Psoas muscle (tissue), 8 donors: ENCODE results near the gene COL4A1. TPM values are rescaled to one million over a fixed set of nuclear protein-coding genes. Genes with fewer than 3 reads are reported as not detected.

Experiments used
- ATAC-seq, 4 donors: fragments of 200-7000 bp; cut with Tn5 transposase; one replicate each; pipeline ENCODE4 v1.9.1; 2020; ENCODE audit warnings: moderate library complexity in 3 of 4, mild to moderate bottlenecking in 2 of 4
- DNase-seq, 2 donors: peaks; one replicate each; pipeline ENCODE4 v3.0.0-alpha.2; 2020
- H3K27ac ChIP-seq: fragments of 200-600 bp; one replicate; pipeline ENCODE4 v1.8.0; 2022
- H3K27me3 ChIP-seq, 3 donors: fragments of 200-600 bp in 1 of 3; one replicate each; pipeline versions ENCODE4 v1.6.1 to v1.8.0; 2013 to 2022; ENCODE audit warnings: low read length in 2 of 3, mild to moderate bottlenecking in 2 of 3, moderate library complexity in 1 of 3; ENCODE audit not compliant: insufficient read depth in 3 of 3
- H3K36me3 ChIP-seq, 2 donors: fragments of 200-600 bp in 1 of 2; one replicate each; pipeline versions ENCODE4 v1.6.1 to v1.8.0; 2013 to 2022; ENCODE audit warnings: low read depth in 1 of 2, mild to moderate bottlenecking in 1 of 2, moderate library complexity in 1 of 2; ENCODE audit not compliant: insufficient read depth in 1 of 2
- H3K4me1 ChIP-seq: fragments of 200-600 bp; one replicate; pipeline ENCODE4 v1.8.0; 2022
- H3K4me3 ChIP-seq: fragments of 200-600 bp; one replicate; pipeline ENCODE4 v1.8.0; 2022; ENCODE audit warnings: mild to moderate bottlenecking
- H3K9me3 ChIP-seq: fragments of 200-600 bp; one replicate; pipeline ENCODE4 v1.8.0; 2022
- CTCF ChIP-seq: fragments of 200-600 bp; IDR thresholded peaks from one replicate; pipeline ENCODE4 v1.8.0; 2022; ENCODE audit warnings: antibody characterized with exemption
- WGBS, 3 donors: extraction: QIAGEN DNeasy Blood & Tissue Kit; methylation state at CpG; one replicate each; pipeline versions ENCODE4 v1.1.6 to v1.1.7; 2013; 5-methylcytosine and 5-hydroxymethylcytosine counted together
- intact Hi-C, 2 donors: fragments of 100-400 bp; cut with DNase I; formaldehyde crosslinking; loops; one replicate each; pipeline versions ENCODE4 v1.11.0 to v1.14.2; 2022
- long read RNA-seq, 2 donors: library from polyadenylated mRNA; unstranded; transcript quantifications; one replicate each; pipeline ENCODE4 v2.0.0, GENCODE V29; 2021
- polyA plus RNA-seq, 3 donors: library from polyadenylated mRNA; stranded (reverse); fragments of 200-250 nt; gene quantifications; one replicate each; pipeline ENCODE4 v1.2.3, GENCODE V29; 2013
- total RNA-seq, 4 donors: library from RNA; stranded (reverse); fragmentation: NEBNext Ultra II Directional in 2 of 4; extraction: Animal tissue kit (Norgen Biotek cat#: 25700) in 2 of 4; gene quantifications; one replicate each; pipeline versions ENCODE4 v1.2.1 to v1.2.4, GENCODE V29; 2021 to 2023
- donor health status: healthy with polysubstance abuse.
- donor health status: DM: no; HTN: no; CAD: no; lungs with moderate emphysema.
- donor health status: Bipolar disorder and iron deficiency.
- donor health status: healthy.
- donor health status: DM: yes; HTN: yes; CAD: no.
- donor health status: DM: no; HTN: no; CAD: no.
- donor health status: DM: no; HTN: no; CAD: no.
- donor health status: DM: yes; HTN: yes; CAD: no.

The COL4A1 gene
- total RNA-seq (100 to 1,000 TPM in 2 of 4 donors, 10 to 100 TPM in 2; 87.3 to 127 (median 110) TPM), polyA plus RNA-seq (100 to 1,000 TPM in 1 of 3 donors, 10 to 100 TPM in 2; 39.0 to 115 (median 60.2) TPM)
- long read RNA-seq, donor 1, full-length matches to known transcripts: 35 of 90 reads
- long read RNA-seq, donor 1, partial matches to known transcripts: 51 of 90 reads
- long read RNA-seq, donor 1, other reads (novel, unspliced or antisense): 4 of 90 reads
- long read RNA-seq, donor 2, full-length matches to known transcripts: 28 of 114 reads
- long read RNA-seq, donor 2, partial matches to known transcripts: 76 of 114 reads
- long read RNA-seq, donor 2, other reads (novel, unspliced or antisense): 10 of 114 reads

- peaks cover 0 to 94% (median 13%) of the 10 kb centered on the region in 3 donors for H3K27me3 ChIP-seq
- H3K27ac ChIP-seq: peak within 1 kb of the TSS; percentile 84
- no peak for TF ChIP-seq CTCF
- ATAC-seq: peak; percentile 58 to 76 (median 74)
- H3K4me1 ChIP-seq: peaks cover 14% of the 10 kb centered on the region
- H3K36me3 ChIP-seq: no peaks in the 10 kb centered on the region
- peak within 1 kb of the TSS; percentile 77 for H3K4me3 ChIP-seq
- 0 to 1% (median 0%) methylated on average over 19 to 95 of the region's 96 CpGs for WGBS, 3 donors
- no peaks in the 10 kb centered on the region for H3K9me3 ChIP-seq
- intact Hi-C loops: loop anchor here in 1 of 2 donors (5.0 kb wide), 1 partner anchor 105 kb away; no protein-coding TSS in a partner anchor
- peak; percentile 83 to 86 for DNase-seq
These were observed at the start of gene COL4A1, which contains the start of gene COL4A2 for GRCh38 chr13:110306960-110307766. Gene COL4A1, minus strand, starts transcription at chr13:110307157. Its CDS starts 130 bp downstream, at chr13:110307027. Gene COL4A2, plus strand, starts transcription at chr13:110307284. Its CDS starts 620 bp downstream, at chr13:110307904.

GRCh38 chr13:110356362-110356761 lies 49.4 kb upstream of the COL4A1 start:
- Histone ChIP-seq H3K9me3 (no peaks in the 10 kb centered on the region), H3K36me3 (no peaks in the 10 kb centered on the region), H3K4me1 (no peaks in the 10 kb centered on the region), H3K27ac (no peak overlapping the region), H3K27me3 (peaks cover 0 to 1% (median 0%) of the 10 kb centered on the region in 3 donors), H3K4me3 (no peak overlapping the region)
- ATAC-seq: no peak
- 66 to 70% (median 67%) methylated on average over 12 of the region's 12 CpGs for WGBS, 3 donors
- TF ChIP-seq CTCF: no peak
- intact Hi-C loops: no loop called here
- peak in 1 of 2 donors; percentile 51 for DNase-seq

GRCh38 chr13:110354715-110355473 lies 47.9 kb upstream of the COL4A1 start:
- Histone ChIP-seq H3K4me1 (peaks cover 3% of the 10 kb centered on the region), H3K4me3 (no peak overlapping the region), H3K9me3 (no peaks in the 10 kb centered on the region), H3K27ac (no peak overlapping the region), H3K36me3 (no peaks in the 10 kb centered on the region), H3K27me3 (peaks cover 0 to 10% (median 0%) of the 10 kb centered on the region in 3 donors)
- ATAC-seq: no peak
- intact Hi-C loops: no loop called here
- no peak for TF ChIP-seq CTCF
- DNase-seq: no peak
- WGBS, 3 donors: 85 to 92% (median 86%) methylated on average over 5 of the region's 5 CpGs

GRCh38 chr13:110354123-110354627 lies 47.2 kb upstream of the COL4A1 start:
- no peak overlapping the region for H3K4me3 ChIP-seq
- H3K4me1 ChIP-seq: peaks cover 3% of the 10 kb centered on the region
- no peaks in the 10 kb centered on the region for H3K36me3 ChIP-seq
- ATAC-seq: no peak
- H3K9me3 ChIP-seq: no peaks in the 10 kb centered on the region
- DNase-seq: no peak
- intact Hi-C loops: no loop called here
- no peak for TF ChIP-seq CTCF
- no peak overlapping the region for H3K27ac ChIP-seq
- H3K27me3 ChIP-seq: peaks cover 0 to 13% (median 0%) of the 10 kb centered on the region in 3 donors
- 80 to 84% (median 84%) methylated on average over 6 of the region's 6 CpGs for WGBS, 3 donors
